SK-N-SH (cell line): ENCODE measurements around the gene SH3RF2. TPM values are rescaled to one million over a fixed set of nuclear protein-coding genes. Genes with fewer than 3 reads are reported as not detected.

Experiments
- CTCF ChIA-PET: fragments of 300-600, 350-600 bp; formaldehyde crosslinking; extraction: SDS; loops from one replicate; lab custom pipeline; 2021; lab: Yijun Ruan, JAX
- POLR2A ChIA-PET: fragments of 350-600 bp; sonication (Branson Sonifier 250); formaldehyde crosslinking; extraction: SDS; loops from one replicate; lab custom pipeline; 2020; ENCODE audit warnings: antibody characterized with exemption, inconsistent platforms; lab: Yijun Ruan, JAX
- DNase-seq: peaks from one replicate; pipeline ENCODE4 v3.0.0; 2012
- H2AFZ ChIP-seq: fragments of 200-600 bp; sonication (generic); 2 replicates; pipeline ENCODE4 v1.8.1; 2016; ENCODE audit warnings: antibody characterized with exemption, mild to moderate bottlenecking, low read depth
- H3F3A ChIP-seq: fragments of 200-600 bp; sonication (generic); replicated peaks from 2 replicates; pipeline ENCODE3; 2016; ENCODE audit warnings: antibody characterized with exemption, mild to moderate bottlenecking; ENCODE audit not compliant: insufficient read depth
- H3K27ac ChIP-seq, 2 experiments: fragments of 200-500 bp in 1 of 2; fragments of 200-600 bp in 1 of 2; sonication (Bioruptor generic) in 1 of 2; sonication (generic), shearing (Covaris generic) in 1 of 2; 2 replicates each; pipeline versions ENCODE4 v1.5.1 to v1.6.1; 2014 to 2016; ENCODE audit warnings: low read depth in 2 of 2, inconsistent platforms in 1 of 2, low read length in 1 of 2, mild to moderate bottlenecking in 1 of 2, mixed read lengths in 1 of 2
- H3K27me3 ChIP-seq: fragments of 200-600 bp; sonication (generic), shearing (Covaris generic); 2 replicates; pipeline ENCODE4 v1.6.1; 2016; ENCODE audit warnings: mixed run types; ENCODE audit not compliant: insufficient read depth
- H3K36me3 ChIP-seq, 2 experiments: fragments of 200-500 bp in 1 of 2; fragments of 200-600 bp in 1 of 2; sonication (Bioruptor generic) in 1 of 2; sonication (generic) in 1 of 2; replicated peaks in 1 of 2; 2 replicates each; pipeline versions ENCODE3 to v1.5.1; 2014 to 2016; ENCODE audit warnings: low read length in 1 of 2, mild to moderate bottlenecking in 1 of 2; ENCODE audit not compliant: insufficient read depth in 2 of 2, control insufficient read depth in 1 of 2
- H3K4me1 ChIP-seq, 2 experiments: fragments of 200-500 bp in 1 of 2; fragments of 200-600 bp in 1 of 2; sonication (Bioruptor generic) in 1 of 2; sonication (generic), shearing (Covaris generic) in 1 of 2; 2 replicates each; pipeline versions ENCODE4 v1.5.1 to v1.6.1; 2014 to 2016; ENCODE audit warnings: low read depth in 1 of 2, low read length in 1 of 2, mixed run types in 1 of 2; ENCODE audit not compliant: insufficient read depth in 2 of 2, control insufficient read depth in 1 of 2
- H3K4me2 ChIP-seq: fragments of 200-600 bp; sonication (generic), shearing (Covaris generic); 2 replicates; pipeline ENCODE4 v1.6.1; 2017; ENCODE audit warnings: mixed run types
- H3K4me3 ChIP-seq, 2 experiments: fragments of 200-500 bp in 1 of 2; fragments of 200-600 bp in 1 of 2; sonication (Bioruptor generic) in 1 of 2; sonication (generic), shearing (Covaris generic) in 1 of 2; 2 replicates each; pipeline versions ENCODE4 v1.5.1 to v1.8.1; 2014 to 2016; ENCODE audit warnings: low read depth in 2 of 2, inconsistent platforms in 1 of 2, low read length in 1 of 2, mild to moderate bottlenecking in 1 of 2, mixed read lengths in 1 of 2, moderate library complexity in 1 of 2
- H3K79me2 ChIP-seq: fragments of 200-600 bp; sonication (generic); 2 replicates; pipeline ENCODE4 v1.8.1; 2017; ENCODE audit warnings: mild to moderate bottlenecking; ENCODE audit not compliant: insufficient read depth
- H3K9ac ChIP-seq: fragments of 200-600 bp; sonication (generic); 2 replicates; pipeline ENCODE4 v1.6.1; 2017; ENCODE audit warnings: mixed run types
- H3K9me2 ChIP-seq: fragments of 200-600 bp; sonication (generic); 2 replicates; pipeline ENCODE4 v1.6.1; 2017; ENCODE audit warnings: mixed run types
- H3K9me3 ChIP-seq: fragments of 200-600 bp; sonication (generic); 2 replicates; pipeline ENCODE4 v1.6.1; 2017; ENCODE audit warnings: mixed run types, mild to moderate bottlenecking, moderate library complexity
- H4K20me1 ChIP-seq: fragments of 200-600 bp; sonication (generic); 2 replicates; pipeline ENCODE4 v1.6.1; 2017; ENCODE audit warnings: mild to moderate bottlenecking, mixed run types; ENCODE audit not compliant: insufficient read depth
- CHD2 ChIP-seq: fragments of 150-350 bp; IDR thresholded peaks from 2 replicates; pipeline ENCODE4 v1.6.1; 2018; ENCODE audit warnings: low read length; ENCODE audit not compliant: partially characterized antibody
- EP300 ChIP-seq, 2 experiments: IDR thresholded peaks; 2 replicates each; pipeline versions ENCODE4 v1.4.0 to v1.6.1; 2012; ENCODE audit warnings: borderline replicate concordance in 1 of 2, low read depth in 1 of 2, low read length in 1 of 2
- EZH2phosphoT487 ChIP-seq: fragments of 200-600 bp; sonication (generic); IDR thresholded peaks from 2 replicates; pipeline ENCODE4 v1.6.1; 2017; ENCODE audit warnings: low read depth, mixed run types, mild to moderate bottlenecking, antibody characterized with exemption, moderate library complexity, borderline replicate concordance
- FOXJ3 ChIP-seq: sonication (generic); formaldehyde crosslinking; IDR thresholded peaks from 2 replicates; pipeline ENCODE4 v1.5.1; 2020; ENCODE audit warnings: mild to moderate bottlenecking, missing genetic modification reagents
- FOXM1 ChIP-seq: IDR thresholded peaks from 2 replicates; pipeline ENCODE4 v1.4.0; 2012; ENCODE audit warnings: low read depth, mild to moderate bottlenecking
- GATA2 ChIP-seq: sonication (generic); formaldehyde crosslinking; IDR thresholded peaks from 2 replicates; pipeline ENCODE4 v1.5.0; 2020; ENCODE audit warnings: mild to moderate bottlenecking, missing genetic modification reagents
- IRF3 ChIP-seq: fragments of 150-350 bp; IDR thresholded peaks from 2 replicates; pipeline ENCODE4 v1.6.1; 2016; ENCODE audit warnings: mild to moderate bottlenecking, low read depth, low read length
- MEF2A ChIP-seq: IDR thresholded peaks from 2 replicates; pipeline ENCODE4 v1.4.0; 2012; ENCODE audit warnings: low read depth, borderline replicate concordance
- MXI1 ChIP-seq: IDR thresholded peaks from 2 replicates; pipeline ENCODE4 v1.6.1; 2012; ENCODE audit warnings: mild to moderate bottlenecking, low read depth, low read length, improper control_type of control experiment
- NFIC ChIP-seq: IDR thresholded peaks from 2 replicates; pipeline ENCODE4 v1.4.0; 2012; ENCODE audit warnings: borderline replicate concordance
- NRF1 ChIP-seq: IDR thresholded peaks from 2 replicates; pipeline ENCODE4 v1.6.1; 2012; ENCODE audit warnings: low read depth, mild to moderate bottlenecking, low read length
- PBX3 ChIP-seq: IDR thresholded peaks from 2 replicates; pipeline ENCODE4; 2012
- POLR2AphosphoS5 ChIP-seq: IDR thresholded peaks from 2 replicates; pipeline ENCODE4 v1.6.1; 2012; ENCODE audit warnings: low read depth, low read length
- RAD21 ChIP-seq: IDR thresholded peaks from 2 replicates; pipeline ENCODE4 v1.6.1; 2012; ENCODE audit warnings: mild to moderate bottlenecking, low read length
- RCOR1 ChIP-seq: fragments of 150-350 bp; IDR thresholded peaks from 2 replicates; pipeline ENCODE4 v1.6.1; 2017; ENCODE audit warnings: antibody characterized with exemption, low read length
- SMC3 ChIP-seq: IDR thresholded peaks from 2 replicates; pipeline ENCODE4 v1.6.1; 2012; ENCODE audit warnings: low read depth, low read length, improper control_type of control experiment
- TEAD4 ChIP-seq: IDR thresholded peaks from 2 replicates; pipeline ENCODE4 v1.4.0; 2012; ENCODE audit warnings: mild to moderate bottlenecking, borderline replicate concordance; ENCODE audit not compliant: insufficient read depth
- USF1 ChIP-seq: IDR thresholded peaks from 2 replicates; pipeline ENCODE4 v1.4.0; 2012; ENCODE audit warnings: low read depth, borderline replicate concordance
- YY1 ChIP-seq: IDR thresholded peaks from 2 replicates; pipeline ENCODE4 v1.4.0; 2012; ENCODE audit warnings: low read depth, mild to moderate bottlenecking
- WGBS: methylation state at CpG from one replicate; pipeline ENCODE4 v1.1.6; 2017; ENCODE audit warnings: low lambda C conversion rate; 5-methylcytosine and 5-hydroxymethylcytosine counted together
- polyA plus RNA-seq, 3 experiments: library from polyadenylated mRNA; depleted of rRNA; stranded (reverse); fragments of >200 nt; gene quantifications; 2 replicates each; pipeline ENCODE4 v1.2.3, GENCODE V29; 2012
- TF ChIP-seq, protein P1 (sequence below): IDR thresholded peaks from 2 replicates; pipeline ENCODE4 v1.4.0; 2012; ENCODE audit warnings: low read depth, borderline replicate concordance
- TF ChIP-seq, protein P2 (sequence below): IDR thresholded peaks from 2 replicates; pipeline ENCODE4 v1.6.1; 2012; ENCODE audit warnings: mild to moderate bottlenecking, low read depth, low read length, moderate library complexity

SH3RF2 gene
- polyA plus RNA-seq, 1 of the 3 experiments (the other 2 are of a cell fraction) = 0.87 TPM

DNA sequence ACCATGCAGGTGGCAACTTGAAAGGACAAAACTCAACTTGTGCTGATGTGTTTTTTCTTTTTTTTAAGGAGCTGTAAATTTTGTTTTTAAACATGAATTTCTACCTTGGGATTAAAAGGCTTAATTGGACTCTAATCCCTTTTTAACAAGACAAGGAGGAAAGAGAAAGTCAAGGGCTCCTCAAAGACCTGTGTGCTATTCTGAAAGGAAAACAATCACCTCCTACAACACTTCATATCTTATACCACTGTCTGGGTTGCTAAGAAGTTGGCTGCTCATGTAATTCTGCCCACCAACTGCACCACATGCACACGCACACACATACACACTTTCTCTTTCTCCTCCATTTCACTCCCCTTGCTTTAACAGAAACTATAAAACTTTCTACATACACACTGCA is 78.6 kb downstream of the SH3RF2 start (continued):
- TF ChIP-seq IRF3 = no peak
- no peak for TF ChIP-seq PBX3

DNA sequence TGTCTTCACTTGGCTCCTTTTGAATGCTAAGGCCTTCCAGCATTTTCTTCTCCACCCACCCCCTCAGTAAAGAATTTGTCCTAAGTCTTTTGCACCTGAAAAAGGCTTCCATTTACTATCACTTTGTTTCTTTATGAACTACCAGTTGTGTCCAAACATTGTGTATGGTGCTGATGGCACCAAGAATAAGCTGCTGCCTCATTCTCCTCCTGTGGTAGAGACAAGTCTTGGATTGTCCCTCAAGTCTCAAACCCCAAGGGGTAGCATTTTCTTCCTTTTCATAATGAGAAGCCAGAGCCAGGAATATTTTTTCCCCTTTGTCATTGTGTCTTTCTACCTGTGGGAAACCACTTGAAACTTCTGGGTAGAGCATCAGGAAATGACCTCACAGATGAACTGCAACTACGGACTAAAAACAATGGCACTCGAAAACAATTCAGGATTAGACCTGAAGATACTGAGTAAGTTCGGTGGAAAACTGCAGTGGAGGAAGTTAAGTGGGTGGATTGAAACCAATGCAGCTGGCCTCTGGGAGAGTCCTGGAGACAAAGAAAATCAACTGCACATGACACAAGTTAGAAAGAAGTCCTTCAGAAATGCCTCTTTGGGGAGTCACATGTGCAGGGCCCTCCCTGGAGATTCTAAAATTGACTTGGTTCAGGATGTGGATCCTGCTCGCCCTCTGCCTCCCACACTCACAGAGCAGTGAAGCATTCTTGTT is 80.5 kb downstream of the SH3RF2 start:
- Histone ChIP-seq H3K27me3 (no peaks in the 10 kb centered on the region), H4K20me1 (no peaks in the 10 kb centered on the region)
- POLR2A ChIA-PET = no interaction called here
- TF ChIP-seq RCOR1 (no peak), MXI1 (no peak), EP300 (IDR thresholded peaks at IDR 0.05; ENCODE audit: borderline replicate concordance in 1 of 2, low read depth in 1 of 2, low read length in 1 of 2) (no peak), FOXM1 (no peak), IRF3 (no peak), TEAD4 (no peak), NFIC (no peak), YY1 (no peak), USF1 (no peak), GATA2 (CRISPR knock-in tag) (no peak), NRF1 (no peak), CHD2 (no peak), SMC3 (no peak), FOXJ3 (CRISPR knock-in tag) (no peak), MEF2A (no peak), POLR2AphosphoS5 (no peak), RAD21 (no peak), EZH2phosphoT487 (no peak)
- TF ChIP-seq, protein P1, sequence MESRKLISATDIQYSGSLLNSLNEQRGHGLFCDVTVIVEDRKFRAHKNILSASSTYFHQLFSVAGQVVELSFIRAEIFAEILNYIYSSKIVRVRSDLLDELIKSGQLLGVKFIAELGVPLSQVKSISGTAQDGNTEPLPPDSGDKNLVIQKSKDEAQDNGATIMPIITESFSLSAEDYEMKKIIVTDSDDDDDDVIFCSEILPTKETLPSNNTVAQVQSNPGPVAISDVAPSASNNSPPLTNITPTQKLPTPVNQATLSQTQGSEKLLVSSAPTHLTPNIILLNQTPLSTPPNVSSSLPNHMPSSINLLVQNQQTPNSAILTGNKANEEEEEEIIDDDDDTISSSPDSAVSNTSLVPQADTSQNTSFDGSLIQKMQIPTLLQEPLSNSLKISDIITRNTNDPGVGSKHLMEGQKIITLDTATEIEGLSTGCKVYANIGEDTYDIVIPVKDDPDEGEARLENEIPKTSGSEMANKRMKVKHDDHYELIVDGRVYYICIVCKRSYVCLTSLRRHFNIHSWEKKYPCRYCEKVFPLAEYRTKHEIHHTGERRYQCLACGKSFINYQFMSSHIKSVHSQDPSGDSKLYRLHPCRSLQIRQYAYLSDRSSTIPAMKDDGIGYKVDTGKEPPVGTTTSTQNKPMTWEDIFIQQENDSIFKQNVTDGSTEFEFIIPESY = no peak
- TF ChIP-seq, protein P2, sequence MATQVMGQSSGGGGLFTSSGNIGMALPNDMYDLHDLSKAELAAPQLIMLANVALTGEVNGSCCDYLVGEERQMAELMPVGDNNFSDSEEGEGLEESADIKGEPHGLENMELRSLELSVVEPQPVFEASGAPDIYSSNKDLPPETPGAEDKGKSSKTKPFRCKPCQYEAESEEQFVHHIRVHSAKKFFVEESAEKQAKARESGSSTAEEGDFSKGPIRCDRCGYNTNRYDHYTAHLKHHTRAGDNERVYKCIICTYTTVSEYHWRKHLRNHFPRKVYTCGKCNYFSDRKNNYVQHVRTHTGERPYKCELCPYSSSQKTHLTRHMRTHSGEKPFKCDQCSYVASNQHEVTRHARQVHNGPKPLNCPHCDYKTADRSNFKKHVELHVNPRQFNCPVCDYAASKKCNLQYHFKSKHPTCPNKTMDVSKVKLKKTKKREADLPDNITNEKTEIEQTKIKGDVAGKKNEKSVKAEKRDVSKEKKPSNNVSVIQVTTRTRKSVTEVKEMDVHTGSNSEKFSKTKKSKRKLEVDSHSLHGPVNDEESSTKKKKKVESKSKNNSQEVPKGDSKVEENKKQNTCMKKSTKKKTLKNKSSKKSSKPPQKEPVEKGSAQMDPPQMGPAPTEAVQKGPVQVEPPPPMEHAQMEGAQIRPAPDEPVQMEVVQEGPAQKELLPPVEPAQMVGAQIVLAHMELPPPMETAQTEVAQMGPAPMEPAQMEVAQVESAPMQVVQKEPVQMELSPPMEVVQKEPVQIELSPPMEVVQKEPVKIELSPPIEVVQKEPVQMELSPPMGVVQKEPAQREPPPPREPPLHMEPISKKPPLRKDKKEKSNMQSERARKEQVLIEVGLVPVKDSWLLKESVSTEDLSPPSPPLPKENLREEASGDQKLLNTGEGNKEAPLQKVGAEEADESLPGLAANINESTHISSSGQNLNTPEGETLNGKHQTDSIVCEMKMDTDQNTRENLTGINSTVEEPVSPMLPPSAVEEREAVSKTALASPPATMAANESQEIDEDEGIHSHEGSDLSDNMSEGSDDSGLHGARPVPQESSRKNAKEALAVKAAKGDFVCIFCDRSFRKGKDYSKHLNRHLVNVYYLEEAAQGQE = no peak
- TF ChIP-seq, all 33 proteins: peak for 0
- Histone ChIP-seq H3K4me1 (no peaks in the 10 kb centered on the region; a peak in 1 of 4 replicates), H2AFZ (no peak overlapping the region), H3K4me2 (no peak overlapping the region), H3K79me2 (no peaks in the 10 kb centered on the region), H3F3A (no peaks in the 10 kb centered on the region), H3K9me3 (no peaks in the 10 kb centered on the region; the same call in 1 of the 2 replicates), H3K9ac (no peak overlapping the region), H3K27ac (no peak overlapping the region), H3K9me2 (no peaks in the 10 kb centered on the region), H3K4me3 (no peak overlapping the region), H3K36me3 (no peaks in the 10 kb centered on the region)
- no peak for DNase-seq
- WGBS = 68% methylated on average over 4 of the region's 4 CpGs
- CTCF ChIA-PET = interaction anchor here (0.7 kb wide), 1 partner anchor 9 kb away, joined by 3 read pairs; no protein-coding TSS in a partner anchor
